H9 (cell line): Measurements from ENCODE around the gene BEND5. TPM values are rescaled to one million over a fixed set of nuclear protein-coding genes. Genes with fewer than 3 reads are reported as not detected.

ENCODE experiments used
- DNase-seq: peaks from one replicate; pipeline ENCODE4 v3.0.0-alpha.2; 2017
- H2AFZ ChIP-seq: one replicate; pipeline ENCODE4 v1.6.1; 2013; ENCODE audit warnings: mild to moderate bottlenecking, low read length, control low read depth, moderate library complexity
- H2AK5ac ChIP-seq: 2 replicates; pipeline ENCODE4 v1.6.1; 2013; ENCODE audit warnings: low read length, control low read depth, mixed read lengths; ENCODE audit not compliant: insufficient read length
- H2BK120ac ChIP-seq: one replicate; pipeline ENCODE4 v1.6.1; 2013; ENCODE audit warnings: low read depth, mild to moderate bottlenecking, low read length, control low read depth, inconsistent platforms; ENCODE audit not compliant: poor library complexity, severe bottlenecking
- H2BK12ac ChIP-seq: 2 replicates; pipeline ENCODE4 v1.6.1; 2013; ENCODE audit warnings: low read length, control low read depth, mixed read lengths, low read depth; ENCODE audit not compliant: insufficient read length
- H2BK15ac ChIP-seq: 2 replicates; pipeline ENCODE4 v1.6.1; 2013; ENCODE audit warnings: low read depth, low read length, control low read depth
- H2BK20ac ChIP-seq: one replicate; pipeline ENCODE4 v1.6.1; 2013; ENCODE audit warnings: low read depth, mild to moderate bottlenecking, low read length, control low read depth, inconsistent platforms; ENCODE audit not compliant: poor library complexity, severe bottlenecking
- H2BK5ac ChIP-seq: 2 replicates; pipeline ENCODE4 v1.6.1; 2013; ENCODE audit warnings: low read length, control low read depth, mixed read lengths; ENCODE audit not compliant: insufficient read length
- H3K14ac ChIP-seq: 2 replicates; pipeline ENCODE4 v1.6.1; 2013; ENCODE audit warnings: low read length, control low read depth; ENCODE audit not compliant: insufficient read depth
- H3K18ac ChIP-seq: 2 replicates; pipeline ENCODE4 v1.6.1; 2013; ENCODE audit warnings: low read depth, mild to moderate bottlenecking, mixed read lengths, low read length, control low read depth; ENCODE audit not compliant: insufficient read length
- H3K23ac ChIP-seq: 2 replicates; pipeline ENCODE4 v1.6.1; 2013; ENCODE audit warnings: low read length, control low read depth, mixed read lengths, low read depth; ENCODE audit not compliant: insufficient read length
- H3K23me2 ChIP-seq: 2 replicates; pipeline ENCODE4 v1.6.1; 2013; ENCODE audit warnings: low read depth, mild to moderate bottlenecking, mixed read lengths, low read length, control low read depth; ENCODE audit not compliant: insufficient read length, poor library complexity, severe bottlenecking
- H3K27ac ChIP-seq: 2 replicates; pipeline ENCODE4 v1.5.1; 2013; ENCODE audit warnings: low read length, control low read depth, mixed read lengths, low read depth; ENCODE audit not compliant: insufficient read length
- H3K27me3 ChIP-seq: 2 replicates; pipeline ENCODE4 v1.6.1; 2013; ENCODE audit warnings: low read length, control low read depth, inconsistent platforms; ENCODE audit not compliant: insufficient read depth
- H3K4ac ChIP-seq: 2 replicates; pipeline ENCODE4 v1.6.1; 2013; ENCODE audit warnings: low read depth, mild to moderate bottlenecking, control low read depth, inconsistent platforms, low read length, moderate library complexity
- H3K4me1 ChIP-seq: 2 replicates; pipeline ENCODE4 v1.6.1; 2013; ENCODE audit warnings: low read length, control low read depth, inconsistent platforms; ENCODE audit not compliant: insufficient read depth
- H3K4me2 ChIP-seq: 2 replicates; pipeline ENCODE4 v1.6.1; 2013; ENCODE audit warnings: low read length, control low read depth, mixed read lengths; ENCODE audit not compliant: insufficient read length, insufficient read depth
- H3K56ac ChIP-seq: 2 replicates; pipeline ENCODE4 v1.6.1; 2013; ENCODE audit warnings: low read depth, mild to moderate bottlenecking, mixed read lengths, low read length, control low read depth; ENCODE audit not compliant: insufficient read length
- H3K79me1 ChIP-seq: 2 replicates; pipeline ENCODE4 v1.6.1; 2013; ENCODE audit warnings: low read depth, mild to moderate bottlenecking, moderate library complexity, low read length, control low read depth, inconsistent platforms; ENCODE audit not compliant: insufficient read depth, poor library complexity, severe bottlenecking
- H3K79me2 ChIP-seq: 2 replicates; pipeline ENCODE4 v1.6.1; 2013; ENCODE audit warnings: low read length, control low read depth, inconsistent platforms; ENCODE audit not compliant: insufficient read depth
- H3K9ac ChIP-seq: 2 replicates; pipeline ENCODE4 v1.6.1; 2013; ENCODE audit warnings: low read length, control low read depth, mixed read lengths; ENCODE audit not compliant: insufficient read length; ENCODE audit errors: extremely low read depth
- H3K9me3 ChIP-seq: one replicate; pipeline ENCODE4 v1.6.1; 2013; ENCODE audit warnings: low read depth, low read length, inconsistent platforms; ENCODE audit not compliant: control insufficient read depth
- H3T11ph ChIP-seq: one replicate; pipeline ENCODE4 v1.6.1; 2013; ENCODE audit warnings: mild to moderate bottlenecking, low read length, control low read depth, inconsistent platforms
- H4K20me1 ChIP-seq: one replicate; pipeline ENCODE4 v1.6.1; 2013; ENCODE audit not compliant: control insufficient read depth, insufficient read length, insufficient read depth
- H4K5ac ChIP-seq: 2 replicates; pipeline ENCODE4 v1.6.1; 2013; ENCODE audit warnings: low read depth, mild to moderate bottlenecking, mixed read lengths, low read length, control low read depth; ENCODE audit not compliant: insufficient read length
- H4K8ac ChIP-seq: replicated peaks from 2 replicates; pipeline ENCODE4 v1.6.1; 2013; ENCODE audit warnings: low read length, control low read depth, mixed read lengths, low read depth; ENCODE audit not compliant: insufficient read length
- H4K91ac ChIP-seq: 2 replicates; pipeline ENCODE4 v1.6.1; 2013; ENCODE audit warnings: low read depth, mild to moderate bottlenecking, moderate library complexity, mixed read lengths, low read length, control low read depth; ENCODE audit not compliant: insufficient read length
- H3K27ac Mint-ChIP-seq, 3 experiments: 2 replicates in 2 of 3; 3 replicates in 1 of 3; pipeline ENCODE4 v1.8.0; 2020 to 2021; ENCODE audit warnings: mixed read lengths in 3 of 3, mild to moderate bottlenecking in 1 of 3, moderate library complexity in 1 of 3
- H3K27me3 Mint-ChIP-seq: 2 replicates; pipeline ENCODE4 v1.8.0; 2021; ENCODE audit warnings: low read depth, mild to moderate bottlenecking, moderate library complexity, mixed read lengths
- H3K36me3 Mint-ChIP-seq, 3 experiments: 2 replicates in 2 of 3; 3 replicates in 1 of 3; pipeline ENCODE4 v1.8.0; 2020 to 2021; ENCODE audit warnings: low read depth in 3 of 3, mixed read lengths in 3 of 3; ENCODE audit not compliant: insufficient read depth in 1 of 3
- H3K4me1 Mint-ChIP-seq, 2 experiments: 2 replicates each; pipeline ENCODE4 v1.8.0; 2020; ENCODE audit warnings: mixed read lengths in 2 of 2
- H3K4me3 Mint-ChIP-seq, 2 experiments: 2 replicates in 1 of 2; 3 replicates in 1 of 2; pipeline ENCODE4 v1.8.0; 2020 to 2021; ENCODE audit warnings: mild to moderate bottlenecking in 2 of 2, mixed read lengths in 2 of 2, moderate library complexity in 1 of 2
- H3K9me3 Mint-ChIP-seq, 2 experiments: 2 replicates in 1 of 2; 3 replicates in 1 of 2; pipeline ENCODE4 v1.8.0; 2020; ENCODE audit warnings: mild to moderate bottlenecking in 2 of 2, mixed read lengths in 2 of 2, moderate library complexity in 1 of 2
- CTCF ChIP-seq: fragments of 200-600 bp; sonication (generic); conservative IDR thresholded peaks from 3 replicates; pipeline ENCODE4 v1.8.0; 2021; ENCODE audit warnings: antibody characterized with exemption, mild to moderate bottlenecking
- WGBS: extraction: QIAGEN DNeasy Blood & Tissue Kit; methylation state at CpG from one replicate; pipeline ENCODE4 v1.1.7; 2013; ENCODE audit warnings: missing lambda C conversion rate, low lambda C conversion rate, mixed read lengths; ENCODE audit not compliant: insufficient read length; ENCODE audit errors: extremely low coverage; 5-methylcytosine and 5-hydroxymethylcytosine counted together
- total RNA-seq: library from RNA; stranded (reverse); gene quantifications from 2 replicates; pipeline ENCODE4 v1.2.1, GENCODE V29; 2021

Gene BEND5
- total RNA-seq, 1 experiment from 2014 or later: 4.8 TPM

GRCh38 chr1:48784301-48784700 is 7.6 kb upstream of the BEND5 start:
- H2BK120ac ChIP-seq: no peak overlapping the region
- Mint-ChIP-seq H3K9me3 (no peaks in the 10 kb centered on the region), H3K27ac (no peak overlapping the region), H3K27me3 (peaks cover 4% of the 10 kb centered on the region; the same call in 1 of the 2 replicates), H3K36me3 (no peaks in the 10 kb centered on the region), H3K4me3 (no peak overlapping the region), H3K4me1 (no peaks in the 10 kb centered on the region)
- DNase-seq: no peak
- H3K79me1 ChIP-seq: no peaks in the 10 kb centered on the region
- no peak overlapping the region for H3K4me2 ChIP-seq
- H3K56ac ChIP-seq: no peak overlapping the region
- H4K20me1 ChIP-seq: no peaks in the 10 kb centered on the region
- no peak overlapping the region for H2BK20ac ChIP-seq
- no peak overlapping the region for H4K91ac ChIP-seq
- H3K23ac ChIP-seq: no peak overlapping the region
- H2BK12ac ChIP-seq: no peak overlapping the region
- H3K27ac ChIP-seq: no peak overlapping the region
- TF ChIP-seq CTCF: no peak
- H2AFZ ChIP-seq: no peak overlapping the region
- H2AK5ac ChIP-seq: no peak overlapping the region
- H3K4ac ChIP-seq: no peak overlapping the region
- H2BK15ac ChIP-seq: no peak overlapping the region
- no peak overlapping the region for H3T11ph ChIP-seq
- H3K23me2 ChIP-seq: no peaks in the 10 kb centered on the region
- H2BK5ac ChIP-seq: no peak overlapping the region
- H3K18ac ChIP-seq: no peak overlapping the region
- H3K14ac ChIP-seq: no peak overlapping the region
- H4K5ac ChIP-seq: no peak overlapping the region
- H3K79me2 ChIP-seq: no peaks in the 10 kb centered on the region
- H3K9ac ChIP-seq: no peak overlapping the region
- no peaks in the 10 kb centered on the region for H3K4me1 ChIP-seq
- no peaks in the 10 kb centered on the region for H3K27me3 ChIP-seq
- H4K8ac ChIP-seq: no peak overlapping the region
- WGBS: no CpG with 5 or more reads among the region's 2 CpGs
- no peaks in the 10 kb centered on the region for H3K9me3 ChIP-seq
